Measurements from ENCODE around the gene GSC2.

GSC2 gene

GRCh38 chr22:19118329-19118880 is 31.7 kb downstream of the GSC2 start:
- DNase-seq, result no peak

GRCh38 chr22:19117111-19117512 is 33.0 kb downstream of the GSC2 start:
- no peak for DNase-seq

- no peak for DNase-seq
Measured at GRCh38 chr22:19115628-19116027, 34.5 kb downstream of the GSC2 start.

GRCh38 chr22:19114984-19115552 is 35.0 kb downstream of the GSC2 start:
- DNase-seq, result no peak

- no peak for DNase-seq
Measured at GRCh38 chr22:19113429-19113828, 36.7 kb downstream of the GSC2 start.

- no peak for DNase-seq
Measured at GRCh38 chr22:19111584-19111983, 38.5 kb downstream of the GSC2 start.

- DNase-seq, result no peak
Measured at GRCh38 chr22:19111140-19111539, 39.0 kb downstream of the GSC2 start.

GRCh38 chr22:19110646-19111045 is 39.4 kb downstream of the GSC2 start:
- no peak for DNase-seq

GRCh38 chr22:19110064-19110458 is 40.0 kb downstream of the GSC2 start:
- DNase-seq, result no peak

GRCh38 chr22:19109198-19110063 is 40.7 kb downstream of the GSC2 start:
- DNase-seq, result no peak

GRCh38 chr22:19108807-19109197 is 41.3 kb downstream of the GSC2 start:
- no peak for DNase-seq

- no peak for DNase-seq
Measured at GRCh38 chr22:19107730-19108074, 42.4 kb downstream of the GSC2 start.

GRCh38 chr22:19106886-19107729 is 43.0 kb downstream of the GSC2 start:
- DNase-seq, result no peak

- no peak for DNase-seq
Measured at GRCh38 chr22:19105867-19106802, 44.0 kb downstream of the GSC2 start.

GRCh38 chr22:19105456-19105855 is 44.6 kb downstream of the GSC2 start:
- no peak for DNase-seq

- DNase-seq, result no peak
Measured at GRCh38 chr22:19103880-19104821, 45.9 kb downstream of the GSC2 start.

GRCh38 chr22:19098157-19098556 is 51.9 kb downstream of the GSC2 start:
- no peak for DNase-seq

GRCh38 chr22:19097518-19097917 is 52.6 kb downstream of the GSC2 start:
- DNase-seq, result no peak
